ENCODE data around the gene PRRX2.

The PRRX2 gene

GRCh38 chr9:129712634-129713401, 47.4 kb downstream of the PRRX2 start:
- no peak for DNase-seq

GRCh38 chr9:129713402-129713679, 47.9 kb downstream of the PRRX2 start:
- DNase-seq: no peak

GRCh38 chr9:129714511-129715061, 49.1 kb downstream of the PRRX2 start:
- no peak for DNase-seq

GRCh38 chr9:129716091-129716490, 50.6 kb downstream of the PRRX2 start:
- DNase-seq: no peak

- DNase-seq: no peak
Observed at GRCh38 chr9:129717991-129718390, 52.5 kb downstream of the PRRX2 start.

- no peak for DNase-seq
Observed at GRCh38 chr9:129718647-129719046, 53.2 kb downstream of the PRRX2 start.

- DNase-seq: no peak
Observed at GRCh38 chr9:129719135-129719534, 53.7 kb downstream of the PRRX2 start.

- DNase-seq: no peak
Observed at GRCh38 chr9:129720181-129720864, 54.9 kb downstream of the PRRX2 start.

- DNase-seq: no peak
Observed at GRCh38 chr9:129720865-129721545, 55.6 kb downstream of the PRRX2 start.

GRCh38 chr9:129722913-129723312, 57.5 kb downstream of the PRRX2 start:
- DNase-seq: no peak

GRCh38 chr9:129724456-129725190, 59.2 kb downstream of the PRRX2 start:
- DNase-seq: no peak

GRCh38 chr9:129725795-129726251, 60.4 kb downstream of the PRRX2 start:
- DNase-seq: no peak

GRCh38 chr9:129726322-129727160, 61.1 kb downstream of the PRRX2 start:
- DNase-seq: peak; percentile 32

- DNase-seq: no peak
Observed at GRCh38 chr9:129728744-129729143, 63.3 kb downstream of the PRRX2 start.

GRCh38 chr9:129731477-129732085, 66.1 kb downstream of the PRRX2 start:
- DNase-seq: no peak

GRCh38 chr9:129732100-129732499, 66.7 kb downstream of the PRRX2 start:
- DNase-seq: no peak

GRCh38 chr9:129732946-129733631, 67.6 kb downstream of the PRRX2 start:
- DNase-seq: no peak

- no peak for DNase-seq
Observed at GRCh38 chr9:129733632-129733953, 68.1 kb downstream of the PRRX2 start.

GRCh38 chr9:129735546-129735945, 70.1 kb downstream of the PRRX2 start:
- DNase-seq: no peak

- DNase-seq: no peak
Observed at GRCh38 chr9:129736334-129736733, 70.9 kb downstream of the PRRX2 start.

Measured in effector CD8-positive, alpha-beta T cell (primary cell).